Measurements from ENCODE around the gene SYNE3. TPM values are rescaled to one million over a fixed set of nuclear protein-coding genes. Genes with fewer than 3 reads are reported as not detected.

SYNE3 gene
- total and polyA plus RNA-seq, 10 of the 15 experiments (the other 5 are each of a cell fraction or from before 2014, with no cell fraction given), result 1.4 to 44.1 (median 13.4) TPM

- TF ChIP-seq CEBPZ (IDR thresholded peaks at IDR 0.05; ENCODE audit: low read depth, low read length) (peak; percentile 95), MEF2A (IDR thresholded peaks at IDR 0.05; ENCODE audit: insufficient read depth, low read depth, low read length) (no peak), FOXM1 (IDR thresholded peaks at IDR 0.05; ENCODE audit: low read depth, low read length) (0 out of 2 replicates have a peak, but pooled peaks have one; percentile 61), GABPA (IDR thresholded peaks at IDR 0.05; ENCODE audit: low read depth) (peak; percentile 97), ZNF274 (IDR thresholded peaks at IDR 0.05; ENCODE audit: insufficient read depth, insufficient read length) (no peak), SMAD1 (IDR thresholded peaks at IDR 0.05; ENCODE audit: low read depth, partially characterized antibody) (no peak), SPI1 (IDR thresholded peaks at IDR 0.05; ENCODE audit: borderline replicate concordance, insufficient read depth, low read depth, low read length) (no peak), ZBED1 (IDR thresholded peaks at IDR 0.05; ENCODE audit: borderline replicate concordance) (no peak), ZBTB33 (IDR thresholded peaks at IDR 0.05) (no peak), RELA (IDR thresholded peaks at IDR 0.05; ENCODE audit: borderline replicate concordance, partially characterized antibody) (peak; percentile 27), ZNF687 (IDR thresholded peaks at IDR 0.05) (peak; percentile 33; the same call in 1 of the 2 replicates), EZH2 (IDR thresholded peaks at IDR 0.05; ENCODE audit: borderline replicate concordance, control insufficient read depth, low read depth, low read length) (no peak), MTA2 (IDR thresholded peaks at IDR 0.05; ENCODE audit: low read depth) (peak; percentile 86), KLF5 (IDR thresholded peaks at IDR 0.05; ENCODE audit: partially characterized antibody) (peak; percentile 85), SREBF2 (IDR thresholded peaks at IDR 0.05; ENCODE audit: low read length) (peak; percentile 70), CREB1 (IDR thresholded peaks at IDR 0.05; ENCODE audit: low read depth) (peak; percentile 90), NR2C1 (IDR thresholded peaks at IDR 0.05) (peak; percentile 100), SIX5 (IDR thresholded peaks at IDR 0.05; ENCODE audit: low read depth, low read length, severe bottlenecking) (peak; percentile 53), ZNF24 (IDR thresholded peaks at IDR 0.05) (no peak), PML (IDR thresholded peaks at IDR 0.05; ENCODE audit: low read length) (no peak)
Observed at GRCh38 chr14:95534299-95535225, 18.1 kb upstream of the SYNE3 start, which contains the start of gene GLRX5 (continued).

All from GM12878 (cell line).